Prostate gland (tissue), 2 donors: ENCODE results near the gene OIP5.

Experiments used
- POLR2A ChIP-seq: fragments of 450-650 bp; IDR thresholded peaks from one replicate; pipeline ENCODE4 v1.6.1; 2016; ENCODE audit warnings: antibody characterized with exemption, mild to moderate bottlenecking
- TF ChIP-seq, protein P1 (sequence below), 4 experiments: fragments of 200-600 bp in 2 of 4; fragments of 450-650 bp in 2 of 4; sonication (generic) in 2 of 4; IDR thresholded peaks; 1 replicate in 3 of 4; 2 replicates in 1 of 4; pipeline ENCODE4 v1.5.1; 2016 to 2019; ENCODE audit warnings: antibody characterized with exemption in 4 of 4, mild to moderate bottlenecking in 2 of 4, moderate library complexity in 2 of 4

DNA sequence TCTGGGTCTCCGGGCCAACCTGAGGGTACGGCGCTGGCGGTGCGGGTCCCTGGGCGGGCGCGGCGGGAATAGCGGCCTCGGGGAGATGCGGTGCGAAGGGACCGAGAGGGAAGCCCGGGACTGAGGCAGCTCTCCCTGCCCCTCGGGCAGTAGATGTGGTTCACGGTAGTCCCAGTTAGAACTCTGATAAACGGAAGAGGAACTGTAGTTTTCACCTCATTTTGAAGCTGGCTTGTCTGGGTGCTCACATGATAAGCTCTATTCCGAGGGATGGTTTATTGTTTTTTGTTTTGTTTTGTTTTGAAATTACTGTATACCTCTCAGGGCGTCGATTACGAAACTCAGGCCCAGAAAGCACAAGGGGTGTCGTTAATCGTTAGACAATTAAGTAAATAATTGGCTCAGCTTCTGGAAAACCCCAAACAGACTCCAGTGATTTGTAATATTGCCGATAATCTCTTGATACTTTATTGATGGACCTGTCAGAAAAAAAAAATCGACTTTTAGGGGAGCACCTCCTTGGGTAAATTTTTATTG lies 703 bp upstream of the OIP5 start:
- TF ChIP-seq, protein P1, sequence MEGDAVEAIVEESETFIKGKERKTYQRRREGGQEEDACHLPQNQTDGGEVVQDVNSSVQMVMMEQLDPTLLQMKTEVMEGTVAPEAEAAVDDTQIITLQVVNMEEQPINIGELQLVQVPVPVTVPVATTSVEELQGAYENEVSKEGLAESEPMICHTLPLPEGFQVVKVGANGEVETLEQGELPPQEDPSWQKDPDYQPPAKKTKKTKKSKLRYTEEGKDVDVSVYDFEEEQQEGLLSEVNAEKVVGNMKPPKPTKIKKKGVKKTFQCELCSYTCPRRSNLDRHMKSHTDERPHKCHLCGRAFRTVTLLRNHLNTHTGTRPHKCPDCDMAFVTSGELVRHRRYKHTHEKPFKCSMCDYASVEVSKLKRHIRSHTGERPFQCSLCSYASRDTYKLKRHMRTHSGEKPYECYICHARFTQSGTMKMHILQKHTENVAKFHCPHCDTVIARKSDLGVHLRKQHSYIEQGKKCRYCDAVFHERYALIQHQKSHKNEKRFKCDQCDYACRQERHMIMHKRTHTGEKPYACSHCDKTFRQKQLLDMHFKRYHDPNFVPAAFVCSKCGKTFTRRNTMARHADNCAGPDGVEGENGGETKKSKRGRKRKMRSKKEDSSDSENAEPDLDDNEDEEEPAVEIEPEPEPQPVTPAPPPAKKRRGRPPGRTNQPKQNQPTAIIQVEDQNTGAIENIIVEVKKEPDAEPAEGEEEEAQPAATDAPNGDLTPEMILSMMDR (IDR thresholded peaks at IDR 0.05): no peak
- no peak for TF ChIP-seq POLR2A
